Chondrocyte (in vitro differentiated cells): Measurements from ENCODE around the gene HEXB. TPM values are rescaled to one million over a fixed set of nuclear protein-coding genes. Genes with fewer than 3 reads are reported as not detected.
"Not testable (repeated sequence)": the region's sequence is repeated elsewhere in the genome, so short reads cannot be mapped to it uniquely, and the experiment has no call there.

Experiments
- DNase-seq: peaks from one replicate; pipeline ENCODE4 v3.0.0; 2021; ENCODE audit warnings: mixed read lengths, low spot score
- H3K27ac Mint-ChIP-seq: one replicate; pipeline ENCODE4 v1.8.0; 2021; ENCODE audit warnings: mild to moderate bottlenecking, moderate library complexity, mixed read lengths; ENCODE audit not compliant: unreplicated experiment
- H3K27me3 Mint-ChIP-seq: 2 replicates; pipeline ENCODE4 v1.8.0; 2021; ENCODE audit warnings: low read depth, mixed read lengths
- H3K36me3 Mint-ChIP-seq: 2 replicates; pipeline ENCODE4 v1.8.0; 2021; ENCODE audit warnings: low read depth, mixed read lengths
- H3K4me1 Mint-ChIP-seq: 2 replicates; pipeline ENCODE4 v1.8.0; 2021; ENCODE audit warnings: low read depth, mild to moderate bottlenecking, mixed read lengths
- H3K4me3 Mint-ChIP-seq: one replicate; pipeline ENCODE4 v1.8.0; 2021; ENCODE audit warnings: mild to moderate bottlenecking, moderate library complexity, mixed read lengths; ENCODE audit not compliant: unreplicated experiment
- H3K9me3 Mint-ChIP-seq: 2 replicates; pipeline ENCODE4 v1.8.0; 2021; ENCODE audit warnings: low read depth, mixed read lengths
- CTCF ChIP-seq: fragments of 200-600 bp; sonication (generic); IDR thresholded peaks from 2 replicates; pipeline ENCODE4 v1.5.0; 2021; ENCODE audit warnings: antibody characterized with exemption, mild to moderate bottlenecking, moderate library complexity
- total RNA-seq: library from RNA; stranded (reverse); gene quantifications from 3 replicates; pipeline ENCODE4 v1.2.1, GENCODE V29; 2021

The HEXB gene
- total RNA-seq, 1 donor from 2014 or later = 126 TPM

- no peak overlapping the region for H3K27ac Mint-ChIP-seq
- H3K4me1 Mint-ChIP-seq = peaks cover 22% of the 10 kb centered on the region
- TF ChIP-seq CTCF = no peak
- H3K4me3 Mint-ChIP-seq = no peak overlapping the region
- no peaks in the 10 kb centered on the region for H3K9me3 Mint-ChIP-seq
- DNase-seq = no peak
- H3K27me3 Mint-ChIP-seq = peaks cover 5% of the 10 kb centered on the region
- H3K36me3 Mint-ChIP-seq = no peaks in the 10 kb centered on the region
Measured at GRCh38 chr5:74670396-74671038, 14.5 kb upstream of the HEXB start.

- Mint-ChIP-seq H3K4me1 (peaks cover 20% of the 10 kb centered on the region), H3K9me3 (no peaks in the 10 kb centered on the region), H3K27ac (peak overlapping the region; percentile 39), H3K36me3 (no peaks in the 10 kb centered on the region), H3K27me3 (peaks cover 5% of the 10 kb centered on the region), H3K4me3 (no peak overlapping the region)
- no peak for TF ChIP-seq CTCF
- DNase-seq = no peak
Measured at GRCh38 chr5:74672215-74672877, 12.7 kb upstream of the HEXB start.

- H3K27ac Mint-ChIP-seq = peak overlapping the region; percentile 66
- no peaks in the 10 kb centered on the region for H3K9me3 Mint-ChIP-seq
- DNase-seq = no peak
- no peak overlapping the region for H3K4me3 Mint-ChIP-seq
- H3K4me1 Mint-ChIP-seq = peaks cover 16% of the 10 kb centered on the region
- H3K27me3 Mint-ChIP-seq = peaks cover 5% of the 10 kb centered on the region
- TF ChIP-seq CTCF = peak; percentile 89
- no peaks in the 10 kb centered on the region for H3K36me3 Mint-ChIP-seq
Measured at GRCh38 chr5:74673011-74673790, 11.8 kb upstream of the HEXB start.

- not testable (repeated sequence) for H3K27me3 Mint-ChIP-seq, H3K4me3 Mint-ChIP-seq, DNase-seq, H3K9me3 Mint-ChIP-seq, H3K27ac Mint-ChIP-seq, H3K36me3 Mint-ChIP-seq
- peaks cover 16% of the 10 kb centered on the region for H3K4me1 Mint-ChIP-seq
Measured at GRCh38 chr5:74676466-74676865, 8.6 kb upstream of the HEXB start.

GRCh38 chr5:74678123-74678522 is 6.9 kb upstream of the HEXB start:
- not testable (repeated sequence) for DNase-seq, H3K9me3 Mint-ChIP-seq, H3K4me3 Mint-ChIP-seq, H3K27ac Mint-ChIP-seq, H3K27me3 Mint-ChIP-seq, H3K4me1 Mint-ChIP-seq, H3K36me3 Mint-ChIP-seq

- not testable (repeated sequence) for H3K4me3 Mint-ChIP-seq, H3K4me1 Mint-ChIP-seq, H3K27me3 Mint-ChIP-seq, DNase-seq, H3K36me3 Mint-ChIP-seq, H3K27ac Mint-ChIP-seq, H3K9me3 Mint-ChIP-seq
Measured at GRCh38 chr5:74679300-74679699, 5.7 kb upstream of the HEXB start.
